Kidney (tissue), 14 donors: ENCODE measurements around the gene ALCAM. TPM values are rescaled to one million over a fixed set of nuclear protein-coding genes. Genes with fewer than 3 reads are reported as not detected.

Experiments
- DNase-seq, 5 donors: peaks; one replicate each; pipeline ENCODE4 v3.0.0-alpha.2; 2013 to 2020
- FAIRE-seq: peaks from 2 replicates; lab custom pipeline; 2012; peaks lifted over from hg19 to GRCh38; lab: Jason Lieb, UNC
- H3K27ac ChIP-seq, 2 donors: one replicate each; pipeline ENCODE4 v1.7.0; 2013; ENCODE audit warnings: low read depth in 2 of 2, low read length in 2 of 2, inconsistent platforms in 1 of 2
- H3K27me3 ChIP-seq: one replicate; pipeline ENCODE4 v1.7.1; 2013; ENCODE audit warnings: low read length, inconsistent platforms; ENCODE audit not compliant: control insufficient read depth, insufficient read depth
- H3K36me3 ChIP-seq, 3 donors: one replicate each; pipeline versions ENCODE4 v1.7.0 to v1.7.1; 2013; ENCODE audit warnings: low read length in 3 of 3, control low read depth in 1 of 3, inconsistent platforms in 1 of 3; ENCODE audit not compliant: insufficient read depth in 3 of 3, control insufficient read depth in 2 of 3
- H3K4me1 ChIP-seq, 3 donors: one replicate each; pipeline versions ENCODE4 v1.7.0 to v1.7.1; 2013; ENCODE audit warnings: low read length in 3 of 3, inconsistent platforms in 1 of 3, low read depth in 1 of 3; ENCODE audit not compliant: control insufficient read depth in 2 of 3, insufficient read depth in 2 of 3
- H3K4me3 ChIP-seq, 3 donors: one replicate each; pipeline versions ENCODE4 v1.7.0 to v1.8.1; 2013; ENCODE audit warnings: low read length in 3 of 3, control low read depth in 1 of 3, inconsistent platforms in 1 of 3
- H3K9ac ChIP-seq, 3 donors: one replicate each; pipeline versions ENCODE4 v1.7.0 to v1.7.1; 2013; ENCODE audit warnings: low read length in 3 of 3, control low read depth in 1 of 3, inconsistent platforms in 1 of 3
- H3K9me3 ChIP-seq, 3 donors: one replicate each; pipeline versions ENCODE4 v1.7.0 to v1.7.1; 2013; ENCODE audit warnings: low read length in 3 of 3, control low read depth in 1 of 3, inconsistent platforms in 1 of 3; ENCODE audit not compliant: control insufficient read depth in 2 of 3, insufficient read depth in 1 of 3
- CTCF ChIP-seq: IDR thresholded peaks from 3 replicates; pipeline ENCODE4 v1.5.1; 2012; ENCODE audit warnings: mild to moderate bottlenecking, moderate library complexity, borderline replicate concordance; ENCODE audit not compliant: insufficient read depth; ENCODE audit errors: extremely low read depth
- intact Hi-C: fragments of 100-400 bp; cut with DNase I; formaldehyde crosslinking; loops from one replicate; pipeline ENCODE4 v1.11.1; 2022
- polyA plus RNA-seq: library from polyadenylated mRNA; stranded (reverse); fragments of 350-450 nt; fragmentation: Illumina TruSeq; extraction: RNeasy Lipid Tissue Mini Kit (QIAGEN cat#74804); gene quantifications from one replicate; pipeline ENCODE4 v1.2.3, GENCODE V29; 2014; ENCODE audit warnings: low read depth, low replicate concordance; ENCODE audit not compliant: insufficient read depth
- total RNA-seq: library from RNA; stranded (reverse); fragmentation: NEBNext Ultra II Directional; extraction: Animal tissue kit (Norgen Biotek cat#: 25700); gene quantifications from one replicate; pipeline ENCODE4 v1.2.1, GENCODE V29; 2021
- donor health status: control.
- donor health status: control.
- donor health status: control.
- donor health status: control.
- donor health status: control.
- donor health status: DM: yes; HTN: yes; CAD: no.
- donor health status: Normal renal cell carcinoma (clear cell type).

ALCAM gene
- total and polyA plus RNA-seq, 2 donors from 2014 or later, result 15.1 to 36.4 TPM

GRCh38 chr3:105513042-105513441, 146.3 kb downstream of the ALCAM start:
- TF ChIP-seq CTCF, result no peak
- intact Hi-C loops, result no loop called here
- FAIRE-seq, result no peak

GRCh38 chr3:105513886-105514285, 147.2 kb downstream of the ALCAM start:
- FAIRE-seq, result no peak
- H3K4me1 ChIP-seq, result no peaks in the 10 kb centered on the region

More at GRCh38 chr3:105513042-105513441, 146.3 kb downstream of the ALCAM start:
- H3K27me3 ChIP-seq, result no peaks in the 10 kb centered on the region
- no peak overlapping the region for H3K9ac ChIP-seq
- H3K27ac ChIP-seq, result no peak overlapping the region
- H3K9me3 ChIP-seq, result no peaks in the 10 kb centered on the region
- no peaks in the 10 kb centered on the region for H3K36me3 ChIP-seq
- no peak for DNase-seq
- no peak overlapping the region for H3K4me3 ChIP-seq
- no peaks in the 10 kb centered on the region for H3K4me1 ChIP-seq

GRCh38 chr3:105515372-105515771, 148.7 kb downstream of the ALCAM start:
- no peak overlapping the region for H3K4me3 ChIP-seq
- H3K9ac ChIP-seq, result no peak overlapping the region
- H3K27me3 ChIP-seq, result no peaks in the 10 kb centered on the region
- no peaks in the 10 kb centered on the region for H3K36me3 ChIP-seq
- H3K27ac ChIP-seq, result no peak overlapping the region
- FAIRE-seq, result no peak
- no peak for TF ChIP-seq CTCF
- no peak for DNase-seq
- no peaks in the 10 kb centered on the region for H3K9me3 ChIP-seq
- no peaks in the 10 kb centered on the region for H3K4me1 ChIP-seq
- intact Hi-C loops, result no loop called here

More at GRCh38 chr3:105513886-105514285, 147.2 kb downstream of the ALCAM start:
- no peaks in the 10 kb centered on the region for H3K9me3 ChIP-seq
- no peak overlapping the region for H3K4me3 ChIP-seq
- intact Hi-C loops, result no loop called here
- no peak overlapping the region for H3K27ac ChIP-seq
- H3K36me3 ChIP-seq, result no peaks in the 10 kb centered on the region
- H3K27me3 ChIP-seq, result no peaks in the 10 kb centered on the region
- no peak for TF ChIP-seq CTCF
- DNase-seq, result no peak
- no peak overlapping the region for H3K9ac ChIP-seq

- Histone ChIP-seq H3K27me3 (no peaks in the 10 kb centered on the region), H3K9me3 (no peaks in the 10 kb centered on the region), H3K4me1 (no peaks in the 10 kb centered on the region), H3K27ac (no peak overlapping the region), H3K4me3 (no peak overlapping the region), H3K9ac (no peak overlapping the region), H3K36me3 (no peaks in the 10 kb centered on the region)
- FAIRE-seq, result no peak
- DNase-seq, result peak in 1 of 5 donors; percentile 28
- no peak for TF ChIP-seq CTCF
- intact Hi-C loops, result no loop called here
These were observed 150.3 kb downstream of the ALCAM start for GRCh38 chr3:105516972-105517371.
